SU-DHL-6 (cell line): Measurements from ENCODE around the gene MAGI3.

Experiments
- H2AFZ ChIP-seq: fragments of 200-600 bp; sonication (generic); 2 replicates; pipeline ENCODE4 v1.6.1; 2014; ENCODE audit warnings: low read depth, mild to moderate bottlenecking, moderate library complexity, mixed read lengths, antibody characterized with exemption, low read length; ENCODE audit not compliant: severe bottlenecking
- H3F3A ChIP-seq: fragments of 200-600 bp; shearing (Covaris generic); 2 replicates; pipeline ENCODE4 v1.6.0; 2016; ENCODE audit warnings: antibody characterized with exemption, mild to moderate bottlenecking; ENCODE audit not compliant: insufficient read depth
- H3K27ac ChIP-seq: fragments of 200-600 bp; sonication (generic); 2 replicates; pipeline ENCODE4 v1.5.1; 2016; ENCODE audit warnings: low read depth, mild to moderate bottlenecking, low read length, moderate library complexity, mixed read lengths
- H3K27me3 ChIP-seq: fragments of 200-600 bp; sonication (generic), shearing (Covaris generic); 2 replicates; pipeline ENCODE4 v1.6.0; 2014; ENCODE audit warnings: mild to moderate bottlenecking, low read length
- H3K36me3 ChIP-seq: fragments of 200-600 bp; sonication (generic); 2 replicates; pipeline ENCODE4 v1.6.1; 2014; ENCODE audit warnings: mild to moderate bottlenecking, low read length, mixed read lengths
- H3K4me2 ChIP-seq: fragments of 300-600, 200-600 bp; shearing (Covaris generic), sonication (generic); 2 replicates; pipeline ENCODE4 v1.6.0; 2014; ENCODE audit warnings: low read length, low read depth, mild to moderate bottlenecking; ENCODE audit not compliant: poor library complexity, severe bottlenecking
- H3K4me3 ChIP-seq: fragments of 200-600 bp; sonication (generic); 2 replicates; pipeline ENCODE4 v1.5.1; 2014; ENCODE audit warnings: antibody characterized with exemption, low read length, mild to moderate bottlenecking, mixed read lengths; ENCODE audit not compliant: insufficient read depth, poor library complexity, severe bottlenecking
- H3K79me2 ChIP-seq: fragments of 200-600 bp; sonication (generic); 2 replicates; pipeline ENCODE4 v1.6.1; 2014; ENCODE audit warnings: mild to moderate bottlenecking, low read length, moderate library complexity; ENCODE audit not compliant: insufficient read depth
- H3K9ac ChIP-seq: fragments of 200-600 bp; sonication (generic); 2 replicates; pipeline ENCODE4 v1.7.0; 2014; ENCODE audit warnings: mild to moderate bottlenecking, low read length
- H3K9me2 ChIP-seq: fragments of 200-600 bp; sonication (generic); replicated peaks from 2 replicates; pipeline ENCODE4 v1.6.1; 2014; ENCODE audit warnings: low read length; ENCODE audit not compliant: insufficient read depth
- H3K9me3 ChIP-seq: fragments of 200-600 bp; sonication (generic); 2 replicates; pipeline ENCODE4 v1.6.1; 2014; ENCODE audit warnings: low read length, mixed read lengths; ENCODE audit not compliant: insufficient read depth
- H4K20me1 ChIP-seq: fragments of 200-600 bp; sonication (generic); 2 replicates; pipeline ENCODE4 v1.6.1; 2014; ENCODE audit warnings: low read depth, mild to moderate bottlenecking, antibody characterized with exemption, low read length, moderate library complexity, mixed read lengths
- EZH2phosphoT487 ChIP-seq: fragments of 200-600 bp; sonication (generic), shearing (Covaris generic); conservative IDR thresholded peaks from 2 replicates; pipeline ENCODE4 v1.6.1; 2018; ENCODE audit warnings: mild to moderate bottlenecking, antibody characterized with exemption, low read length, moderate library complexity, mixed read lengths
- TF ChIP-seq, protein P1 (sequence below): fragments of 200-600 bp; sonication (generic); IDR thresholded peaks from one replicate; pipeline ENCODE4 v1.5.1; 2017; ENCODE audit warnings: antibody characterized with exemption, mild to moderate bottlenecking, low read length, moderate library complexity; ENCODE audit not compliant: insufficient read depth, poor library complexity, severe bottlenecking

Gene MAGI3

DNA sequence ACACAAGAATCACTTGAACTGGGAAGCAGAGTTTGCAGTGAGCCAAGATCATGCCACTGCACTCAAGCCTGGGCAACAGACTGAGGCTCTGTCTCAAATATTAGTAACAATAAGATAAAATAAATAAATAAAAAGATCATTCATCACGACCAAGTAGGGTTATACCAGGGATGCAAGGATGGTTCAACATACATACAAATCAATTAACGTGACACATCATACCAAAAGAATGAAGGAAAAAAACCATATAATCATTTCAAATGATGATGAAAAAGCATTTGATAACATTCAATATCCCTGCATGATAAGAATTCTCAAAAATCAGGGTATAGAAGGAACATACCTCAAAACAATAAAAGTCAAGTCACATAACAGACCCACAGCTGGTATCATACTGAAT, 330.7 kb downstream of the MAGI3 start:
- Histone ChIP-seq H3K27ac (no peak overlapping the region), H3K36me3 (peaks cover 28% of the 10 kb centered on the region), H4K20me1 (no peaks in the 10 kb centered on the region), H3K79me2 (no peaks in the 10 kb centered on the region), H2AFZ (no peak overlapping the region), H3F3A (no peaks in the 10 kb centered on the region), H3K9me2 (no peaks in the 10 kb centered on the region), H3K9me3 (peaks cover 7% of the 10 kb centered on the region; the same call in 1 of the 2 replicates), H3K27me3 (no peaks in the 10 kb centered on the region), H3K4me2 (no peak overlapping the region), H3K4me3 (no peak overlapping the region), H3K9ac (no peak overlapping the region)
- no peak for TF ChIP-seq EZH2phosphoT487
- TF ChIP-seq, protein P1, sequence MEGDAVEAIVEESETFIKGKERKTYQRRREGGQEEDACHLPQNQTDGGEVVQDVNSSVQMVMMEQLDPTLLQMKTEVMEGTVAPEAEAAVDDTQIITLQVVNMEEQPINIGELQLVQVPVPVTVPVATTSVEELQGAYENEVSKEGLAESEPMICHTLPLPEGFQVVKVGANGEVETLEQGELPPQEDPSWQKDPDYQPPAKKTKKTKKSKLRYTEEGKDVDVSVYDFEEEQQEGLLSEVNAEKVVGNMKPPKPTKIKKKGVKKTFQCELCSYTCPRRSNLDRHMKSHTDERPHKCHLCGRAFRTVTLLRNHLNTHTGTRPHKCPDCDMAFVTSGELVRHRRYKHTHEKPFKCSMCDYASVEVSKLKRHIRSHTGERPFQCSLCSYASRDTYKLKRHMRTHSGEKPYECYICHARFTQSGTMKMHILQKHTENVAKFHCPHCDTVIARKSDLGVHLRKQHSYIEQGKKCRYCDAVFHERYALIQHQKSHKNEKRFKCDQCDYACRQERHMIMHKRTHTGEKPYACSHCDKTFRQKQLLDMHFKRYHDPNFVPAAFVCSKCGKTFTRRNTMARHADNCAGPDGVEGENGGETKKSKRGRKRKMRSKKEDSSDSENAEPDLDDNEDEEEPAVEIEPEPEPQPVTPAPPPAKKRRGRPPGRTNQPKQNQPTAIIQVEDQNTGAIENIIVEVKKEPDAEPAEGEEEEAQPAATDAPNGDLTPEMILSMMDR = no peak

DNA sequence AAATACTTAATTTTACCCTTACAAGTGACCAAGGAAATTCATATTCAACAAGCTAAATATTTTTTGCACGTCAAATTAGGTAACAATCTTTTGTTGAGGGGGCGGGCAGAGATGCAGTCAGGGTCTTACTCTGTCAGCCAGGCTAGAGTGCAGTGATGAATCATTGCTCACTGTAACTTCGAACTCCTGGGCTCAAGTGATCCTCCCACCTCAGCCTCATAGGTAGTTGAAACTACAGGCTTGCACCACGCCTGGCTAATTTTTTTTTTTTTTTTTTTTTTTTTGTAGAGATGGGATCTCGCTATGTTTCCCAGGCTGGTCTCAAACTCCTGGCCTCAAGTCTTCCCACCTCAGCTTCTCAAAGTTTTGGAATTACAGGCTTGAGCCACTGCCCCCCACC, 342.5 kb downstream of the MAGI3 start:
- no peak for TF ChIP-seq EZH2phosphoT487
- TF ChIP-seq, protein P1 = no peak
- H3F3A ChIP-seq = no peaks in the 10 kb centered on the region
- H3K27ac ChIP-seq = no peak overlapping the region
- no peak overlapping the region for H3K4me3 ChIP-seq
- no peak overlapping the region for H3K9ac ChIP-seq
- no peaks in the 10 kb centered on the region for H3K9me3 ChIP-seq
- no peaks in the 10 kb centered on the region; the same call in 1 of the 2 replicates for H3K36me3 ChIP-seq
- no peaks in the 10 kb centered on the region for H4K20me1 ChIP-seq
- H3K27me3 ChIP-seq = no peaks in the 10 kb centered on the region
- H2AFZ ChIP-seq = no peak overlapping the region
- H3K79me2 ChIP-seq = no peaks in the 10 kb centered on the region
- no peaks in the 10 kb centered on the region for H3K9me2 ChIP-seq
- no peak overlapping the region for H3K4me2 ChIP-seq

DNA sequence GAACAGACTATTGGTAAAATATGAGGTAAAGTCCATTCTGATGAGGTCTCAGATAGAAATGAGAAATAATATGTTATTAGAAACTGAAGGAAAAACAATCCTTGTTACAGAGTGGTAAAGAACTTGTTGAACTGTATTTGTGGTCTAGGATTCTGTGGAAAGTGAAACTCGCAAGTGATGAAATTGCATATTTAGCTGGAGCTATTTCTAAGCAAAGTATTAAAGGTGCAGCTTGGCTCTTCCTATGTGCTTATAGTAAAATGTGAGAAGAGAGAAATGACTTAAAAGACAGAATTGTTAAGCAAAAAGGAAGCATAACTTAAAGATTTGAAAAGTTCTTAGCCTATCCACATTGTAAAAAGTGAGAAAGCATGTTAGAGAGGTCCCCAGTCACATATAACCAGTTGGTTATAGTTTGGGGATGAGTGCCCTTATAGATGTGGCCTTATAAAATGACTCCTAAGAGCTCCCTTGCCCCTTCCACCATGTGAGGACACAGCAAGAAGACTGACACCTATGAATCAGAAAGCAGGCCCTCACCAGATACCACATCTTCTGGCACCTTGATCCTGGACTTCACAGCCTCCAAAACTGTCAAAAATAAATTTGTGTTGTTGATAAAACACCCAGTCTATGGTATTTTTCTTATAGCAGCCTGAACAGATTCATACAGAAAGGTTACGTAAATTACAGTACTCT, 344.2 kb downstream of the MAGI3 start:
- H3K36me3 ChIP-seq = no peaks in the 10 kb centered on the region; the same call in 1 of the 2 replicates
- no peak overlapping the region for H3K4me3 ChIP-seq
- H4K20me1 ChIP-seq = no peaks in the 10 kb centered on the region
- H2AFZ ChIP-seq = no peak overlapping the region
- no peak overlapping the region for H3K4me2 ChIP-seq
- H3K27ac ChIP-seq = no peak overlapping the region
- no peak for TF ChIP-seq EZH2phosphoT487
- TF ChIP-seq, protein P1 = no peak
- no peaks in the 10 kb centered on the region for H3K27me3 ChIP-seq
- H3K9me2 ChIP-seq = no peaks in the 10 kb centered on the region
- no peaks in the 10 kb centered on the region for H3F3A ChIP-seq
- no peaks in the 10 kb centered on the region for H3K9me3 ChIP-seq
- H3K9ac ChIP-seq = no peak overlapping the region
- H3K79me2 ChIP-seq = no peaks in the 10 kb centered on the region
